ENCODE results near the gene TATDN2.

GRCh38 chr3:10268116-10268515 lies 19.9 kb downstream of the TATDN2 start:
- no peak for TF ChIP-seq POLR2A (IDR thresholded peaks at IDR 0.05; ENCODE audit: extremely low read depth, insufficient read length)
- no peak for TF ChIP-seq CTCF (IDR thresholded peaks at IDR 0.05; ENCODE audit: low read depth, low read length)
- no peak for TF ChIP-seq MYC (IDR thresholded peaks at IDR 0.05; ENCODE audit: low read depth, low read length)
- TF ChIP-seq MAX (IDR thresholded peaks at IDR 0.05; ENCODE audit: low read depth, low read length) = no peak

Measured in NB4 (cell line).